Spleen (tissue), 7 donors: ENCODE measurements around the gene STX18.

Experiments
- POLR2A ChIP-seq, 3 donors: fragments of 450-650 bp; IDR thresholded peaks; one replicate each; pipeline ENCODE4 v1.5.1; 2017; ENCODE audit warnings: antibody characterized with exemption in 3 of 3, mild to moderate bottlenecking in 1 of 3
- TF ChIP-seq, protein P1 (sequence below), 11 experiments: fragments of 200-600 bp in 7 of 11; fragments of 450-650 bp in 4 of 11; sonication (generic) in 4 of 11; IDR thresholded peaks in 8 of 11; conservative IDR thresholded peaks in 3 of 11; 1 replicate in 7 of 11; 2 replicates in 4 of 11; pipeline versions ENCODE4 v1.4.0 to v1.8.0; 2016 to 2021; ENCODE audit warnings: antibody characterized with exemption in 11 of 11, inconsistent platforms in 4 of 11, mild to moderate bottlenecking in 1 of 11
- donor health status: DM: no; HTN: no; CAD: no; lungs with moderate emphysema.
- donor health status: DM: no; HTN: no; CAD: no.
- donor health status: DM: no; HTN: no; CAD: no.

DNA sequence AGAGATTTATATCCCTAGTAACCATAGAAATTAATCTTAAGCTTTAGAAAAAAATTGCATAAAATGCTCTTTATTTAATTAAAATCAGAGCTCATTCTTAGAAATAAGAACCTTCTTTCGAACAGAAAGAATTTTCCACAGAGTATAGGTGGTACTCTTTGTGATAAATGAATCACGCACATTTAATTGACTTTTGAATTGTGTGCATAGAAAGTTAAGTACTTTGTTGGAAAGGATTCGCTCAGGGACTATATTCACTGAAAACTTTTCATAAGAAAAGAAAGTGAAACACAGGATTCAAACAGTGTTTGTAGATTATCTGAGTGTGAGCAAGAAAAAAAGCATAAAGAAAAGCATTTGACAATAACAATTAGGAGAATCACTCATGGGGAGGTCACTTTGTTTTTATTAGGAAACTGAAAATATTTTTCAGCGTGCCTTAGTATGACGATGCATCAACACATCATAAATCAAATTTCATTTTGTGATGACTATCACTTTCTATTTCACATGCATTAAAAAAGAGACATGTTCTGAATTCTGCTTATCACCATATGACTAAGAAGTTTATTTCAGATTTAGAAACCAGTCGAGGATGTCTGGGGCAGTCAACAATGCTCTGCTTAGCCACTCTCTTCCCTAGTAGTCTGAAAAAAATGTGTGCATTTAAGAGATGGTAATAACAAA lies 49.5 kb downstream of the STX18 start:
- no peak for TF ChIP-seq POLR2A (IDR thresholded peaks at IDR 0.05)
- TF ChIP-seq, protein P1, sequence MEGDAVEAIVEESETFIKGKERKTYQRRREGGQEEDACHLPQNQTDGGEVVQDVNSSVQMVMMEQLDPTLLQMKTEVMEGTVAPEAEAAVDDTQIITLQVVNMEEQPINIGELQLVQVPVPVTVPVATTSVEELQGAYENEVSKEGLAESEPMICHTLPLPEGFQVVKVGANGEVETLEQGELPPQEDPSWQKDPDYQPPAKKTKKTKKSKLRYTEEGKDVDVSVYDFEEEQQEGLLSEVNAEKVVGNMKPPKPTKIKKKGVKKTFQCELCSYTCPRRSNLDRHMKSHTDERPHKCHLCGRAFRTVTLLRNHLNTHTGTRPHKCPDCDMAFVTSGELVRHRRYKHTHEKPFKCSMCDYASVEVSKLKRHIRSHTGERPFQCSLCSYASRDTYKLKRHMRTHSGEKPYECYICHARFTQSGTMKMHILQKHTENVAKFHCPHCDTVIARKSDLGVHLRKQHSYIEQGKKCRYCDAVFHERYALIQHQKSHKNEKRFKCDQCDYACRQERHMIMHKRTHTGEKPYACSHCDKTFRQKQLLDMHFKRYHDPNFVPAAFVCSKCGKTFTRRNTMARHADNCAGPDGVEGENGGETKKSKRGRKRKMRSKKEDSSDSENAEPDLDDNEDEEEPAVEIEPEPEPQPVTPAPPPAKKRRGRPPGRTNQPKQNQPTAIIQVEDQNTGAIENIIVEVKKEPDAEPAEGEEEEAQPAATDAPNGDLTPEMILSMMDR (IDR thresholded peaks at IDR 0.05 in 8 of 11, conservative IDR thresholded peaks at IDR 0.05 in 3 of 11): no peak
